CD4-positive, alpha-beta T cell treated with Interferon alpha-2 for 1 hour (primary cell): ENCODE measurements around the gene SLC6A17.
A peak's percentile ranks its signal among the peaks of the same experiment; 100 is the strongest.

Experiments used
- DNase-seq, 2 donors: peaks; one replicate each; pipeline ENCODE4 v3.0.0-alpha.2; 2020 to 2022

Gene SLC6A17

DNA sequence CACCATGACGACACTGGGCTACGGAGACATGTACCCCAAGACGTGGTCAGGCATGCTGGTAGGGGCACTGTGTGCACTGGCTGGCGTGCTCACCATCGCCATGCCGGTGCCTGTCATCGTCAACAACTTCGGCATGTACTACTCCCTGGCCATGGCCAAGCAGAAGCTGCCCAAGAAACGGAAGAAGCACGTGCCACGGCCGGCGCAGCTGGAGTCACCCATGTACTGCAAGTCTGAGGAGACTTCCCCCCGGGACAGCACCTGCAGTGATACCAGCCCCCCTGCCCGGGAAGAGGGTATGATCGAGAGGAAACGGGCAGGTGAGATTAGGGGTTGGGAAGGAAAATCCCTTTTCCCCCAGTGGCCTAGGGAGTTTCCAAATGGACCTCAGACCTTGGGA, 73.3 kb downstream of the SLC6A17 start:
- no peak for DNase-seq

DNA sequence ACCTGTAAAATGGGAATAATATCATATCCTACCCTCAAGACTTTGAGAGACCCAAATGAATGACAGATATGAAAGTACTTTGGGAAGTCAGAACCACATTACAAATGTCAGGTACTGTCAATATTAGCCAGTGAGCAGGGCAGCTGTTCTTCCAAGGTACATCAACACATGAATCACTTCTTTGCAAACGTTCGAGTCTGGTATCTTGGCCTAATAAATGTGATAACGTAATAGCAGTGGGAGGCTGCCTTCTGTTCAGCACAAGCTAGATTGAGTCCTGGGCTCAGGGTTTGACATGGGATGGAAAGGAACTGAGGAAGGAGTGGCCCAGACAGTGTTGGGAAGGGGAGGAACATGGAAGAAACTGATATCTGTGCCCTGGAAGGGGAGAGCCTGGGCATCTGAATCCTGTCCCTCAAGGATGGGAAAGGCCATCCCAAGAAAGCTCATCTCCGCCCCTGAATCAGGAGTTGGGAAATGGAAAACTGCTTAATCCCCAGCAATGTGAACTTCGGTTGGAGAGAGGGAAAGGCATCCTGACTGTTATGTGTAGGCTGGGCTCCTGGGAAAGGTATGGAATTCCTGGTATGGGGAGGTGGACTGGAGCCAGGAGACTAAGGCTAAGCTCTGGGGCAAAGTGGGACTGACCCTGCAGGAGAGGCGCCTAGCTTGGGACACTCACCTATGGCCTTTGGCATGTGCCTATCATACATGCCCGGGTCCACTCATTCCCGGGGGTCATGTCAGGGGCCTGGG, 74.1 kb downstream of the SLC6A17 start:
- no peak for DNase-seq

DNA sequence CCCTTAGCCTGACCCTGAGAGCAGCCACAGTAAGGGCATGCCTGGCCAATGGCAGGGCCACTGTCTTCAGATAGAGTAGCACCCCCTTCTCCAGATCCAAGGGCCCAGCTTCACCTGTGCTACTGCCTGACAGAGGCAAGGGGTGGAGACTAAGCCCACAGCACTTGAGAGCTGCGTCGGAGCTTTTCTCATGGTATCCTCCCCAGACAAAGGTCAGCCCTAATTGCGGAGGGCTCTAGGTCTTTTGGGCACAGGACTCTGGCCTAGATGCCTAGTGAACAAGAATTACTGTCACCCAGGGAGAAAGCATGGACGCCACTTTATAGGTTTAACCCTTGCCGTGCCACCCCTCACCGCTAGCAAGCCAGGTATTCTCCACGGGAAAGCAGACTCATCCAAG, 74.9 kb downstream of the SLC6A17 start:
- no peak for DNase-seq

DNA sequence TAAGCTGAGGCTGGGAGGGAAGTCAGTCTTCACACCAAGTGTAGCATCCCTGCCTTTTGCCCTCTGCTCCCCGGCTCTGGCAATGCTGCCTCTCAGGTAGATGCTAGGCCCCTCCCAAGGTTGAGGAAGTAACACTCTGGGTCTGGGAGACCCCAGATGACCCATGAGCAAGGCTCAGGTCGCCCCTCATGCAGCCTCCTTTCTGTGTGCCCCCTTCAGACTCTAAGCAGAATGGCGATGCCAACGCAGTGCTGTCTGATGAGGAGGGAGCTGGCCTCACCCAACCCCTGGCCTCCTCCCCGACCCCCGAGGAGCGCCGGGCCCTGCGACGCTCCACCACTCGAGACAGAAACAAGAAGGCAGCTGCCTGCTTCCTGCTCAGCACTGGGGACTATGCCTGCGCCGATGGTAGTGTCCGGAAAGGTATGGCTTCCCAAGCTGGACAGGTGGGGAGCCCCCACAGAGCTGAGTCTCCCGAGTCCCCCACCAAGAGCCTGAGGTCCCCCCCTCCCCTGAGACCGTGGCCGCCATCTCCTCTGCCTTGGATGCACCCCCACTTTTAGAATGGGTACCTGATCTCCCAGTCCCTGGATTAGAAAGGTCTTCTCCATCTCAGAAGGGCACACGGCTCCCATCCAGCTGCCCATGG, 75.6 kb downstream of the SLC6A17 start:
- no peak for DNase-seq

DNA sequence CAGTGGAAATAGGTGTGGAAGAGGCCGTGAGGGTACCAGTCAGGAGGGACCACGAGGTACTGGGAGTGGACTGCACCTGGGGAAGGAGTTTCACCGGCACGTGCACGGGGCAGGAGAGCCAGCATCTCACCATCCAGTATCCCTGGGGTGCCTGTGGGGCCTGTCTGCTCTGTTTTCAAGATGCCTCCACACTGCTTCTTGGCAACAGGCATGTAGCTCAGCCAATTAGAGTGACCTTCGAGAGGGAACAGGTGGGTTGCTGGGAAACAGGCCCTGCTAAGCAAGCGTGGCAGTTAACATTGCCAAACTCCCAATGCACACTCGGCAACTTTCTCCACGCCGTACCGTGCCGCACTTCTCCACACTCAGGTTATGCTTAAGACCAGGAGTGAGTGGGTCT, 77.5 kb downstream of the SLC6A17 start:
- DNase-seq = no peak

DNA sequence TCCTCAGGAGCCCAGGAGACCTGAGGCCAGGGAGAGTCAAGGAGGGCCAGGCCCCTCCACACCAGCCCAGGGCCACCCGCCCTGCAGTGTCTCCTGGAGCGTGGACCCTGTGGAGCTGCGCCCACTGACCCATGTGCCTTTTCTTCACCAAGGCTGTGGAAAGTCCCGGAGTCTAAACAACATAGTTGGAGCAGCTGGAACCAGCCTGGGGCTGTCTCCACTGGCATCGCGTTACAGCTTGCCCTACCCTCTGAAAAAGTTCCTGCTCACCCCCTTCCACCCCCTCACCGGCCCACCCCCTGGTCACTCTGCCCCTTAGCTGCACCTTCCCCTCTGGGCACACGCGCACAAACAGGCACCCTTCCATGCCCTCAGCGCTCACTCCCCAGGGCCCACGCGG, 78.1 kb downstream of the SLC6A17 start:
- no peak for DNase-seq

DNA sequence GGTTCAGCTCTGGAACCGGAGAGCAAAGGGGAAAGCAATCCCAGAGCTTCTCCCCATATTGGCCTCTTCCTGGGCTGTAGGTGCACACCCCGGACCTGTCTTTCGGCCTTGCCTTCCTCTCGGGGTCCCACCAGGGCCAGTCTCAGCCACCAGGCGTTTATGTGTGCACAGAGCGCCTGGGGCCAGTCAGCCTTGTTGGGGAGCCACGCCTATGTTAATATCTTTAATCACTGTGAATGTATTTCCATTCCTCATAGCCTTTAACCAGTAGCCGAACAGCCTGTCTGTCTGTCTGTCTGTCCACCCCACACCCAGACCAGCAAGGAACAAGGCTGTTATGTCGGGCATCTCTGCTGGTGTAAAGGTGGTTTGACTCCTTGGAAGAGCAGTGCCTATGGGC, 78.6 kb downstream of the SLC6A17 start:
- DNase-seq = no peak

DNA sequence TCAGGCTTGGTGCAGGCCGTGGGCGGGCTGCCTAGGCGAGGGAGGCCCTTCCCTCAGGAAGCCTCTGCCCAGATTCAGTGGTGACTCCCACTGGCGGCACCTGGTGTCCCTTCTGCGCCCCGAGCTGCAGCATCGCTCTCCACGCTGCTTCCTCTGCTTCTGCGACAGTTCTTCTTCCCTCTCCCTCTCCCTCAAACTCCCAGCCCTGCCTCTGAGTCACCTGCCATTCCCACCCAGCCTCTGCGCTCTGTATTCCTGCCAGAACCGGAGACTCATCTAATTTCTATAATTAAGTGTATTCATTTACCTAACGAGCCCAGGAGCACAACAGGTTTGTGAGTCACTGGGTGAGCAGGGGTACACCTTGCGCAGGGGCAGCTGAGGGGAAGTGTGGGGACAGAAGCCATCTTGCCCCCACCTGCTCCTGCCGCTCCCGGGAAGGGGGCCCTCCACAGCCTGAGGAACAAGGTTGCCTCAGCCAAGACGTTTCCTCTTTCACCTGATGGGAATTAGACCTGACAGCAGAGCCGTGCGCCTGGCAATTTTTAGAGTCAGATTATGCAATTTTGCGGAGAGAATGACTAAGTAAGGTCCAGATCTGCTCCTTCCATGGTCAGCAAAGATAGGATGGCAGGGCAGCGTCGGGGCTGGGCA, 79.2 kb downstream of the SLC6A17 start:
- no peak for DNase-seq

DNA sequence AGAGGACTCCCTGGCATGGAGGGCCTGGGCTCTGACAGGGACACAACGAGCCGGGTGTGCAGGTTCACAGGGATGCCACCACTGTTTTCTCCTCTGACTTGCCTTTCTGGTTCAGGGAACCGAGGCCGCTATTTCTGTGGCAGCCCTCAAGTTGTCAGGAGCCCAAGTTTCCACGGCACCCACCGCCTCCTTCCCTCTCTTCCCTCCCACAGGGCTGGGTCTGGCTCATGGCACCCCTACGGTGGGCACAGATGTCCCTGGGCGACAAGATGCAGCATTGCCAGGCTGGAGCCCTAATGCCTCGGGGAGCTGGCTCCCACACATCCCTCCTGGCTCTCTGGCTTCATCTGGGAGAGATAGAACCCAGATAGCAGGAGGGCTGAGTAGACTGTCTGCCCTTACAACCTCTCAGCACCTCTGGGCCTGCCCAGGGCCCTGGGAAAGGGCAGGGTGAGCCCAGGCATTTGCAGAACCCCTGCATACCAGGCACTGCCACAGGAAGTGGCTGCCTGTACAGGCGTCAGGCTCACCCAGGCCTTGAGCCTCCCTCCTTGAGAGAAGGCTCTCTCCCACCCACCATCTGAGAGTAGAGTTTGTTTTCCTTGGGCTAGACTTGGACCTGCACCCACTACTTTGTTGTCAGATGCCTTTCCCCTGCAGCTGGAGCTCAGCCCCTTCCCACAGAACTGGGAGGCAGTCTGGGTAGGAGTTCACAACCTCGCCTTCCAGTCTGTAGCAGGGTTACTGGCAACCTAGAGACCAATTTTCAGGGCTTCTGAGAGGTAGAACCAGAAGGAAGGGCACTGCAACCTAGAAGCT, 80.3 kb downstream of the SLC6A17 start:
- DNase-seq = no peak

DNA sequence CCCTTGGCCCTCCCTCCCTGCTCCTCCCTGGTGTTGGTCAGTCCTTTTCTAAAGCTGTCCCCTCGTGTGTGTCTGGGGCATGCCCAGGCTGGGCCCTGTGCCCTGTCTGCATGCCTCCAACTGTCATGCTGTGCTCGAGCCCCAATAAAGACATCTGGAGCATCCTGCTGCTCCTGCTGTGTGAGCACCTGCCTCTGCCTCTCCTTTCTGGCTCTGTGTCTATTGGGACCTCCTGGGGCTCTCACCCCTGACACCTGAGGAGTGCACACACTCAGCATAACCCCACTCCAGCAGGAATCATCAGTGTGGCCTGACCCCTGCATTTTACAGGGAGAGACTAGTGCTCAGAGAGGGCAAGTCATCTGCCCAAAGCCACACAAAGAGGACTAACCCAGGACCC, 83.6 kb downstream of the SLC6A17 start:
- no peak for DNase-seq

DNA sequence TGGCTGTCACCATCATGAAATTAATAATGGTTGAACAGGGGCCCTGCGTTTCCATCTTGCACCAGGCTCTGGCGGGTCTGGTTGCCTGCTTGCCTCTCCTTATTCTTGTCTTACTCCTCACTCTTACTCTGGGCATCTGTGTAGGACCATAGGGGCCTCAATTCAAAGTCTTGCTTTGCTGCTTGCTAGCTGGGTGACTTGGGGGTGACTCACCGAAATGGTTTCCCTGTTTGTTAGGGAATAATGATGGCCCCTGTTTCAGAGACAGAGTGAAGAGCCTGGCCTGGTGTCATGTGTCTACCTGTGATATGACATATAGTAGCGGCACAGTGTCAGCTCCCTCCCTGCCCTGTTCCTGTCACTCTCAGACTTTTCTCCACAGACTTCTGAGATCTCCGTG, 84.4 kb downstream of the SLC6A17 start:
- DNase-seq = no peak

DNA sequence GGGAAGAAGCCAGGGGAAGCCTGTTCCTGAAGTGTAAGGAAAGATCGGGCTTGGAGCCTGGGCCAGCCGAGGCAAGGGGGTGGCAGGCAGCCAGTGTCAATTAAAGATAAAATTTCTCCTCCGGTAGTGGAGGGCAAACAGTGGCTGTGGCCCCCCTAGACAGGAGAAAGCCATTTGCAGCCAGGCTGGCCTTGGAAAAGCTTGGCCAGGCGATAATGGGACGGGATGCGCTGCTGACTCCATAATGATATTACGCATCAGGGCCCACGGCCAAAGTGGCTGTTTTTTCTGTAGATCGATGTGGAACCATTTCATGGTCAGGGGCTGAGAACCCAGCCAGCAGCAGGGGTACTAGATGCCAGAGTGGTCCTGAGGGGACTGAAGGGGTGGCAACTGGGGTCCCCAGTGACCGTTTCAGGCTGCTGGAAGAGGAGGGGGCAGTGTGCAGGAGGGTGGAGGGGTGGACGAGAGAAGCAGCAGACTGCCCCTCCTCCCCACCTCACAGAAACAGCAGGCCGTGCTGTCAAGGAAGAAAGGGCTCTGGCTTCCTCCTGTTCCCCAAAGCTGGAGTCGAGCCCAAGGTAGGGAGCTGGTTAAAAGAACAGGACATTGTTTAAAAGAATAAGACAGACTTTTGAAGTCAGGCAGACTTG, 85.0 kb downstream of the SLC6A17 start:
- DNase-seq = no peak

DNA sequence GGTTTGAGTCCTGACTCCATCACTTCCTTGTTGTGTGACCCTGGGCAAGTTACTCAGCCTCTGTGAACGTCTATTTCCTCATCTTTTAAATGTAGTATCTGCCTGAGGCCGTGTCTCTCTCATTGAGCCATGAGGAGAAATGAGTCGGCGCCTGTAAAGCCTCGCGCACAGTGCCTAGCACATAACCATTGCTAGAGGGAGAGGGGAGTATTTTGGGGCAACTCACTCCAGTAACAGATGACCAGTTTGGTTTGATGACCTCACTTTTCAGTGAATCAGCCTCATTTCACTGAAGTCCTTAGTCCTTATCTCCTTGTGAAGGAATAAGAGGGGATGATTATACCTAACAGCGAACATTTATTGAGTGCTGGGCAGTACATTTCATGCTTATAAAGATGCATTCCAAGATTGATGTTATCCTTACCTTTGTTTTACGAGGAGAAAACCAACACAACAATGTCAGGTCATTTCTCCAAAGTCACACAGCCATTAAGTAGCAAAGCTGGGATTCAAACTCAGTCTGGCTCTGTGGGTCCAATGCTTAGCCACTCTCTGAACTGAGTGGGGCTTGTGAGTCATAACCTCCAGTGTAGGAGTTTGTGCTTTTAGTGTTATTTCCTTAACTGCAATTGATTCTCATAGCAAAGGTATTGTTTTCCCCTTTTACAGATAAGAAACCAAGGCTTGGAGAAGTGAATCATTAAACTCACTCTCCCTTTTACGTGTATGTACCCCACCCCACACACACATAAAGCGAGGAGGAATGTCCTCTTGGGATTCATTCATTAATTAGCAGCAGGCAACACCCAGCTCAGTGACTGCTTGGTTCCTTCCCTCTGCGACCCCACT, 85.8 kb downstream of the SLC6A17 start:
- peak in 1 of 2 donors; percentile 40 for DNase-seq

DNA sequence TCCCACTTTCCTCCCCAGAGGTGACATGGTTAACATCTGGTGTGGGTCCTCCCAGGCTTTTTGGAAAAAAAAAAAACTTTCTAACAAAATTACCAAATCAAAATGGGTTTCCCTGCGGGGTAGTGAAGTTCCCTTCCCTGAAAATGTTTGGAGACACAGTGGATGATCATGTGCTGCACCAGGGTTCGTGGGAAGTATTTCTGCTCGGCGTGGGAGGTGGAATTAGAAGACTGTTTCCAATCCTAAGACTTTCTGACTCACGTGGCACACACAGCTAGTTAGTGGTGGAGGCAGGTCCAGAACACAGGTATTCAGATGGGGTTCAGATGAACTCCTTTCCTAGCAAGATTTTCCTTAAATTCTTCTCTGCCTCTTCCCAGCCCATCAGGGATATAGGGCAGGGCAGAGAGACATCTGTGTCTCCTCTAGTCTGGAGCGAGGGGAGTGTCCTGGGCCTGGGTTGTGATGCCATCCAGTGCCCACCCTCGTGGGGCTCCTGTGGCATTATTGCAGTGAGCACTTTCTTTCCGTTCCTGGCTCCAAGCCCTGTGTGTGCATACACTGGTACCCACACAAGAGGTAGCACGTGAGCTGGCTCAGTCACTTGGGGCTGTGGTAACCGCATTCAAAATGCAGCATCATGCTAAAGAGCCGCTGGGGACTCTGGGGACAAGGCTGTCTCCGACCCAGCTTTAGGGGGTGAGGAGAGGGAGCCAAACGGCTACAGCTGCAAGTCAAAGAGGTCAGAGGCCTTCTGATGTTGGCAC, 87.3 kb downstream of the SLC6A17 start:
- no peak for DNase-seq

DNA sequence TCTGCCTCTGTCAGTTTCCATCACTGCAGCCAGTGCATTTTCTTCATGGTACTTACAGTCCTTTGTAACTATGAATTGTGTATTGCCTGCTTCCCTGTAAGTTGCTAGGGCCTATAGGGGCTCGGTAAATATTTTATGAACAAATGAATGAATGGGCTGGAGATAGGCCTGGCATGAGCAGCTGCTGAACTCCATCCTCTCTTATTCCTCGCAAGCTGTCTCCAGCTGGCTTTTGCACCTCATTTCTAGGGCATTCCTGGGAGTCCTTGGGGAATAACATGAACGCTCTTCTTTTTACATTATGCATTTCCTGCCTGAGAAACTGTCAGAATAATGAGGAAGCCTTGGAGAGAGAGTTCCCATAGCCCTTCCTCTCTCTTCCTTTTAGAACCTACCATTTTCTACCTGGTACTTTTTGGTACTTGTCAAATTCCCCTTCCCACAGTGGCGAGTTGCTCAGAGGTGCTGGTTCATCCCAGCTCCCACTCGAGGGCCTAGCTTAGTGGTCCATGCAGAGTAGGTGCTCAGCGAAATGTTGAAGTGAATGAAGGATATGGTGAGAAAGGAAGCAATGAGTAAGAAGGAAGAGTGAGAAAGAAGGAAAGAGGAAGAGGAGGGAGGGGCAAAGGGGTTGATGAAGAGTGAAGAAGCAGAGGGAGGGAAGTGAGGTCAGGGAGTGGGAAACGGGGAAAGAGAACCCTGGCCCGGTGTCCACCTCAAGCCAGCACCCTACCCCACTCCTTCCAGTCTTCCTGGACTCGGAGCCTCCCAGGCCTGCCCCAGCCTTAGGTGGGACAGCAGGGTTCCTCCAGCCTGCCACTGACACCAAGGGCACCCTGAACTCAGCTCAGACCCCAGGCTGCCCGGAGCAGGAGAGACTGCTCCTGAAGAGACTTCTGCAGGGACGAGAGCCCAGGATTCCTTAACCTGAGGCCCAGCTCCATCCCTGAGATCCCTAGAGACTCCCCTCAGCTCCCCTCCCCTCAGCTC, 89.4 kb downstream of the SLC6A17 start:
- no peak for DNase-seq

DNA sequence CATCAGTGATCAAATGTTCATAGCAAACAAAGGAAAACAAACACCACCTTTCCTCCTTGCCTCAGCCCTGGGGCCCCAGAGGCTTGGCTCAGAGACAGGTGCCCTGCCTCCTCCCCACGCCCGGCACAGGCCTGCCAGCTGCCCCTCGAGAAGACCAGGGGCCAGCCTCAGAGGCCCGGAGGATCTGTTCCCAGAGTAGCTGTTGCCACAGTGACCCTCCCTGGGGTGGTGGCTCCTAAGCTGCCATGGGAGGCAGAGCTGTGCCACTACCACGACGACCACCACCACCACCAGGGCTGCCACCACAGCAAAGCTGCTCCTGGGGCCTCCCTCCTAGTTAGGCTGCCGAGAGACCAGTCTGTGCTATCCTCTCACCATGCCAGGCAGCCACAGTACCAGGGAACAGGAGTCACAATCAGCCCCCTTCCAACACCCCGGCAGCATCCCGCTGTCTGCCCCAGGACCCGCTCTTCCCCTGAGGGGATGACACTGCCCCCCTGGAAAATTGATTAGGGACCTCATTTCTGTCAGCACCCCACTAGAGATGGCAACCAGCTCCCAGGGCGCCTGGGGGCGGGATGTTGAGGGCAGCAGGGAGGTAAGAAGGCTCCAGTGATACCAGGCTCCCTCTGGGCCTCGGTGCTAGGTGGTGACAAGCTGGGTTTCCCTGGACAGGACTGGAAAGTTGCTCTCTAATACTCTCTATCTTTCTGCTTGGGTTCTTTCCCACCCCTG, 90.3 kb downstream of the SLC6A17 start:
- no peak for DNase-seq

DNA sequence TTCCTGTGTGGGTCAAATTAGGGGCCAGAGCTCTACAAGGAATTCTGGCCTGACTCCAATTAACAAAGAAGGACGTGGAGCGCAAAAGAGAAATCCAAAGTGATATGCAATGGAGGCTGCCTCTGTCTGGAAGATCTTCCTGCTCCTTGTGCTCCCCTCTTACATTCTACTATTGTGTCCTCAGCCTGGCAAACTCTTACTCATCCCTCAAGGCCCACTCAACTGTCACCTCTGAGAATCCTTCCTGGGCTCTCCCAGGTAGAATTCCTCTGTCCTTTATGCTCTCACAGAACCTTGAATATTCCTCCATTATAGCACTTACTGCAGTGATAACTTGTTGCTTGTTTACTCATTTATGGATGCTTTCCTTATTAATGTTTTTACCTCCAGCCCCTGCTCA, 91.2 kb downstream of the SLC6A17 start:
- DNase-seq = no peak

DNA sequence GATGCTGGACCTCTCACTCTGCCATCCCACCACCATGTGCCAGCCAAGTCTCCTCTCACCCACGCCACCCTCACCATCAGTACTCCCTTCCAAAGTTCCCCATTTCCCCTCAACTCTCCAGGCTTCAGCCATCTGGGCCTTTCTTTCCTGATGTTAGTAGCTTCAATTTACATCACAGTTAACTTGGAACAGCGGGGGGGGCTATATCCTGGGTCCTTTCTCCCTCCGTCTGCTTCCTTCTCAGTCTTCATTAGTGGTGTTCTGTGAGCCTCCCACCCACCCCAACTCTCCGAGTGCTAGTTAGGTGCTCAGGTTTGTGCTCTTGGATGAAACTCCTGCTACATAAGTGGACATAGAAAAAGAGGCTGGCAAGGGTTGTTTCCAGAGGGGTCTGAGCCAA, 91.8 kb downstream of the SLC6A17 start:
- DNase-seq = no peak

DNA sequence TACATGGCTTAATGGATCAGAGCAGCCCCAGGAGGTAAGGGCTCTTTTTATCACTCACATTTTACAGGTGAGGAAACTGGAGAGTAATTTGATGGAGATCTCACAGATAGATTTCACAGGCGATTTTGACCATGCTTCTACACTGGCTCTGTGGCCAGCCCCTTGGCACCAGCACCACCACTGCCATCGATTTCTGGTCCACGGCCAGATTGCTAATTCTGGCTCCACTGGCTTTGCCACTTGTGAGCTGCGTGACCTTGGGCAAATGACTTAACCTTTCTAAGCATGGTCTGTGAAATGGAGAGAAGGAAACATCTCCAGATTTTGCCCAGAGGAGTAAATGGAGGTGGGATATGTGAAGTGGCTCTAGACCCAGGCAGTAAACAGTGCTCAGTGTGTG, 92.4 kb downstream of the SLC6A17 start:
- DNase-seq = no peak
